Activated effector memory CD4-positive, alpha-beta T cell treated with anti-CD3 and anti-CD28 coated beads, Interleukin-2, amount 50 U/mL, for 16 hours (primary cell): ENCODE measurements around the gene TDRD1.

Source experiments
- DNase-seq: peaks from one replicate; pipeline ENCODE4 v3.0.0-alpha.2; 2020

TDRD1 gene

GRCh38 chr10:114273910-114274309 lies 94.8 kb downstream of the TDRD1 start:
- peak; percentile 41 for DNase-seq

GRCh38 chr10:114274616-114275453 lies 95.7 kb downstream of the TDRD1 start:
- DNase-seq: peak; percentile 34

GRCh38 chr10:114276066-114276465 lies 96.9 kb downstream of the TDRD1 start:
- peak; percentile 34 for DNase-seq

- DNase-seq: peak; percentile 55
These were observed 97.5 kb downstream of the TDRD1 start for GRCh38 chr10:114276671-114277070.

GRCh38 chr10:114278140-114278883 lies 99.2 kb downstream of the TDRD1 start:
- DNase-seq: peak; percentile 55

DNA sequence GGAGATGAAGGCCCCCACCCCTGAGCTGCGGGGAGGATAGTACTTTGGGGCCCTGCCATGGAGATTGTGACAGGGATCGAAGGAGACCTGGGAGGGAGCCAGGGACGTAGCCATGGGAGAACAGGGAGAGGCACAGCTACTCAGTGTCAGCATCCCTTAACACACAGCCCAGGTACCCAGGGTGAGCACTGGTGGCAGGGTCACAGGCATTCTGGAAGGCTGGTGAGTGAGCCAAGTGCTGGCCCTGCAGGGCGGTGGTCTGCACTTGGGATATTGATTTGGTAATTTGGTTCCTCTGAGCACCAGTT lies 99.7 kb downstream of the TDRD1 start:
- DNase-seq: no peak

DNA sequence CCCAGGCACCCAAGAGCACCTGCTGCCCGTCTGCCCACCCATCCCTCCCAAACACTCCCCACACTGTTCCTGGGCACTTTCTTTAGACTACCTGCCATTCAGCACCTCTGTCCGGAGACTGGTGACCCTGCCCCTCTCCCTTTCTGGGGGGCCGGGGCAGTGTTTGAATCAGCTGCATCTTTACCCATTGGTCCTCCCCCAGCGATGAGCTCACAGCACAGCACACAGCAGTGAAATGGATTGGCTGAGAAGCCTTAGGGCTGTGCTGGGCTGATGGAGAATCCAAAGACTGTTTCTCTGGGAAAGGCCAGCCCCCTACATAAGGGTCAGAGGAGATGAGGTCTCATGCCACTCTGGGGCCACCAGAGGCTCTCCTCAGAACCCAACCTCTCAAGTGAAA lies 100.1 kb downstream of the TDRD1 start:
- peak; percentile 41 for DNase-seq

DNA sequence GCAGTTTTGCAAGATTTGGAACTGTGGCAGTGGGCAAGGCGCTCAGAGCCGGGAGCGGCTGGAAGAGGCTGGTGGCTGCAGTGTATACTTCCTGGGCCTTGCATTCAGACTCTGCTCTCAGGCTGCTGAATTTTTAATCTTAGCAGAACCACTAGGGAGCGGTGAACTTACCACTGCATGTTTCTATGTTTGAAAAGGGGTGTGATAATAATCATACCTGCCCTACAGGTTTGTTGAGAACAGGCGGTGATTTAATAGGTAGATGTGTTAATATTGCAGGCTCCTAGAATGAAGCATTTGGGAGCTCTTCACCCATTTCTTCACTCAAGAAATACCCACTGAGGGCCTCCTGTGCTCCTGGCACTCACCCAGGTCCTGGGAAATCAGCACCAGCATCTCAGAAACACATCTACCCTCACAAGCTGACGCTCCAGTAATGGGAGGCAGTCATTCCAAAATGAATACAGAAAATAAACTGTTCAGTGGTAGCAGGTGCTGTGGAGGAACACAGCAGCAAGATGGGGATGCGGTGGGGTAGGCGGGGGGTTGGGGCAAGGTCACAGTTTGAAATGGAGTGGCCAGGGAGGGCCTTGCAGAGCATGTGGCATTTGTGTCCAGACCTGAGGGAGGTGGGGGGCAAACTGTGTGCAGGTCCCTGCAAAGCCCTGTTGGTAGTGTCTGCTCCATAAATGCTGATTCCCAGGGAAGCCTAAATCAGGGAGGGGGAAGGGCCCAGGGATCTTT lies 100.9 kb downstream of the TDRD1 start:
- peak; percentile 24 for DNase-seq

DNA sequence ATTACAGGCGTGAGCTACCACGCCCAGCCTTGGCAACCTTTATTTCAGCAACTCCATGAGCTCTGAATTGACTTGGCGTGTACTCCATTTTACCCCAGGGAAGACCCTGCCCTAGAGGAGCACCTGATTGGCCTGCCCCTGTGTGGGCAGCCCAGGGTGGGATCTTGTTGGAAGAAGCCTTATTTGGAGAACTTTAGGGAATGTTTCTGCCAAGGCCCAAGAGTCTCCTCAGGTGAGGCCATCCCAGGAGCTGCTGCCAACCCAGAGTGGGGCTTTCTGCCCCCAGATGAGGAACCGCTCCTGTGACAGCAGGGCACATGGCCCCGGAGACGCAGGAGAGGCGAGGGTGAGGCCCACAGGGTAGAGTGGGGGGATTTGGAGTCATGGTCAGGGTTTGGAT lies 101.9 kb downstream of the TDRD1 start:
- DNase-seq: peak; percentile 12

- peak; percentile 24 for DNase-seq
These were observed 102.3 kb downstream of the TDRD1 start for GRCh38 chr10:114281461-114281860.
